Osteocyte (in vitro differentiated cells): ENCODE measurements around the gene PLEKHA6. TPM values are rescaled to one million over a fixed set of nuclear protein-coding genes. Genes with fewer than 3 reads are reported as not detected.

ENCODE experiments used
- DNase-seq: peaks from one replicate; pipeline ENCODE4 v3.0.0; 2021; ENCODE audit warnings: mixed read lengths; ENCODE audit not compliant: unreplicated experiment; ENCODE audit errors: extremely low spot score
- H3K27ac Mint-ChIP-seq: one replicate; pipeline ENCODE4 v1.8.0; 2021; ENCODE audit warnings: mild to moderate bottlenecking, mixed read lengths; ENCODE audit not compliant: unreplicated experiment
- H3K27me3 Mint-ChIP-seq: one replicate; pipeline ENCODE4 v1.8.0; 2021; ENCODE audit warnings: mixed read lengths; ENCODE audit not compliant: unreplicated experiment
- H3K36me3 Mint-ChIP-seq: one replicate; pipeline ENCODE4 v1.8.0; 2021; ENCODE audit warnings: mixed read lengths; ENCODE audit not compliant: unreplicated experiment
- H3K4me1 Mint-ChIP-seq: one replicate; pipeline ENCODE4 v1.8.0; 2021; ENCODE audit warnings: mixed read lengths; ENCODE audit not compliant: unreplicated experiment
- H3K4me3 Mint-ChIP-seq: one replicate; pipeline ENCODE4 v1.8.0; 2021; ENCODE audit warnings: mild to moderate bottlenecking, moderate library complexity, mixed read lengths; ENCODE audit not compliant: unreplicated experiment
- H3K9me3 Mint-ChIP-seq: one replicate; pipeline ENCODE4 v1.8.0; 2021; ENCODE audit warnings: mixed read lengths; ENCODE audit not compliant: unreplicated experiment
- total RNA-seq: library from RNA; stranded (reverse); gene quantifications from 2 replicates; pipeline ENCODE4 v1.2.1, GENCODE V29; 2021
- TF ChIP-seq, protein P1 (sequence below): fragments of 200-600 bp; sonication (generic); IDR thresholded peaks from 2 replicates; pipeline ENCODE4 v1.5.0; 2021; ENCODE audit warnings: antibody characterized with exemption, mild to moderate bottlenecking, moderate library complexity

The PLEKHA6 gene
- total RNA-seq, 1 donor from 2014 or later, result 0.24 TPM

DNA sequence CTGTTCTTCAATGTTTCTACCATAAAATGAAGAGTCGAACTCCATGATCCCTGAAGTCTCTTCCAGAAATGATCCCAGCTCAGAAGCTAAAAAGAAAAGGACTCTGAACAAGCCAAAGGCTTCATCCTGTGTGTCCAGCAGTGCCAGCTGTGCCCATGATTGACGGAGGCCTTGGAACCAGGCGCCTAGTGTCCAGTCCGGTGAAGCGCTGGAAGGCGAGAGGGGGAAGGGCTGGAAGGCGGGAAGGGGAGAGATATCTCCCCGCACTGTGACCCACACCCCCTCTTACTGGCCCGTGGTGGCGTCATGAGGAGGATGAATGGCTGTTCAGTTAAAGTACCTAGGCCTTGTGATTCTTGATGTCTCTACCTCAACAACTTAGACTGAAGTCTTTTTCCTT lies 10.4 kb upstream of the PLEKHA6 start:
- Mint-ChIP-seq H3K4me3 (no peak overlapping the region), H3K4me1 (no peaks in the 10 kb centered on the region), H3K27ac (no peak overlapping the region), H3K36me3 (no peaks in the 10 kb centered on the region), H3K27me3 (peaks cover 58% of the 10 kb centered on the region), H3K9me3 (no peaks in the 10 kb centered on the region)
- DNase-seq, result no peak
- TF ChIP-seq, protein P1, sequence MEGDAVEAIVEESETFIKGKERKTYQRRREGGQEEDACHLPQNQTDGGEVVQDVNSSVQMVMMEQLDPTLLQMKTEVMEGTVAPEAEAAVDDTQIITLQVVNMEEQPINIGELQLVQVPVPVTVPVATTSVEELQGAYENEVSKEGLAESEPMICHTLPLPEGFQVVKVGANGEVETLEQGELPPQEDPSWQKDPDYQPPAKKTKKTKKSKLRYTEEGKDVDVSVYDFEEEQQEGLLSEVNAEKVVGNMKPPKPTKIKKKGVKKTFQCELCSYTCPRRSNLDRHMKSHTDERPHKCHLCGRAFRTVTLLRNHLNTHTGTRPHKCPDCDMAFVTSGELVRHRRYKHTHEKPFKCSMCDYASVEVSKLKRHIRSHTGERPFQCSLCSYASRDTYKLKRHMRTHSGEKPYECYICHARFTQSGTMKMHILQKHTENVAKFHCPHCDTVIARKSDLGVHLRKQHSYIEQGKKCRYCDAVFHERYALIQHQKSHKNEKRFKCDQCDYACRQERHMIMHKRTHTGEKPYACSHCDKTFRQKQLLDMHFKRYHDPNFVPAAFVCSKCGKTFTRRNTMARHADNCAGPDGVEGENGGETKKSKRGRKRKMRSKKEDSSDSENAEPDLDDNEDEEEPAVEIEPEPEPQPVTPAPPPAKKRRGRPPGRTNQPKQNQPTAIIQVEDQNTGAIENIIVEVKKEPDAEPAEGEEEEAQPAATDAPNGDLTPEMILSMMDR, result no peak

DNA sequence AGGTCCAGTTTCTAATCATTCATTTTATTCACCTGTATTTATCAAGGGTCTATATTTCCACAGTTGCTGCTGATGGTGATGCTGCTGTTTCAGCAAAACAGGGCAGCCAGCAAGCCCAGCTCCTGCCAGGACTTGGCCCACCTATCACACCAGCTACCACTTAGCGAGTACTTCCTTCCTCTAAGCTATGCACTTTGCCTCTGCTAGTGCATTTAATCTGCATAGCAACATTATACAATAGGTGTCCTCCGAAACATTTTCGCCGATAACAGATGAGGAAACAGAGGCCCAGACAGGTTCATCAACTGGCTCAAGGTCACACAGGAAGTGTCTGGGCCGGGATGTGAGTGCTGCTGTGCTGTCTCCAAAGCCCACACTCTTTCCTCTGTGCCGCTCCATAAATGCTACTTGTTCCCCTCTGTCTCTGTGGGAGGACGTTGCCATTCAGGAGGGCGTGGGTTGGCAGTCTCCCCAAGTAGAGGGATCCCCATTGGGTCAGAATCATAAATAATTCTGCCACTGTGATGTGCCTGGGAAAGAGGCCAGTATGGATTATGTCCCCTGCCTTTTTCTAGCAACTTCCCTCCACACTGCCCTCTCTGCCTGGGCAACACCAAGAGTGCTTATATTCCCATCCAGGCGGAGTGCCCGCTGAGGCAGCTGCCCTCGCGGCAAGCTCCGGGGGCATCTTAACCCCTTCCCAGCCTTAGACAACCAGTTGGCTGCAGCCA lies 9.4 kb upstream of the PLEKHA6 start:
- Mint-ChIP-seq H3K27ac (no peak overlapping the region), H3K9me3 (no peaks in the 10 kb centered on the region), H3K27me3 (peaks cover 65% of the 10 kb centered on the region), H3K36me3 (no peaks in the 10 kb centered on the region), H3K4me1 (no peaks in the 10 kb centered on the region), H3K4me3 (no peak overlapping the region)
- TF ChIP-seq, protein P1, result no peak
- DNase-seq, result no peak

DNA sequence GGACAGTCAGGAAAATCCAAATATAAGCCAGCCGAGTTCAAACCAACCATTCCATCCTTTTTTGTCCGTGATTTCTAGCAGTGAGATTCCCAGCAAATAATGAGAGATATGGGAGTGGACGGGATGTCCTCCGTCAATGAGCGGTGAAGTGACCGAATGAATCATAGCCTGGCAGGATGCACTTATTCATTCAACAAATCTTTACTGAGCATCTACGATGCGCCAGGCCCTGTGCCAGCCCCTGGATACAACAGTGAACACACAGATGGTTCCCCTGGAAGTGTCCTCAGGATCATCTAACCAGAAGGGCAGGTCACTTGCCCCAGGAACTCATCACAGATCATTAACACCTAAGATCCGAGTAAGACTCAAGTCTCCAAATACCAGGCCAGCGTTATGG lies 8.2 kb upstream of the PLEKHA6 start:
- H3K27me3 Mint-ChIP-seq, result peaks cover 65% of the 10 kb centered on the region
- no peak overlapping the region for H3K4me3 Mint-ChIP-seq
- no peak for DNase-seq
- H3K9me3 Mint-ChIP-seq, result no peaks in the 10 kb centered on the region
- no peak overlapping the region for H3K27ac Mint-ChIP-seq
- H3K36me3 Mint-ChIP-seq, result no peaks in the 10 kb centered on the region
- H3K4me1 Mint-ChIP-seq, result peaks cover 5% of the 10 kb centered on the region
- TF ChIP-seq, protein P1, result no peak

DNA sequence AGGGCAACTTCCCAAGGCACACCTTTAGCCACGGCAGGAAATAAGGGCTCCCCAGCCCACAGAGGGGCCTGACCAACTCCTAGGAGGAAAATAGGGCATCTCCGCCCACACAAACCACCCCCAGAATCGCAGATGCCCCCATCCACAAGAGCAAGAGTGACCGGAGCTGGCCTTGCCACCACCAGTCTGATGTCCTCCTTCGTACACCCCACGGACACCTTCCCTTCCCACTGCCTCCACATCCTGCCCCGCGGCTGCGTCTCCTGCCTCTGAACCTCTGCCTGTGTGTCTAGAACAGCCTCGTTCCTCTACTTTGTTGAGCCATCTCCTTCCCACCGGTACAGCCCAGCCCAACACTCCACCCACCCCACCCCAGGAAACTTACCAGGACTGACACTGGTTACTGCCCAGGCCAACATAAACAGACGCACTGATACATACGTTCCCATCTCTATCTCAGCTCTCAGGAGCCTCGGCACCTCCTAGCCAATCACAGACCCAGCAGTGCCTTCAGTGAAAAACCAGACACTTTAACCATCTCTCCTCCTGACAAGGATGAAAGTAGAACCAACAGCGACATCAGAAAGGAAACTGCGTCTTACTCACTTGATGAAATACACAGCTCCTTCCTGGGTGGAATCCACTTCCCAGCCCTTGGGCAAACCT lies 7.6 kb upstream of the PLEKHA6 start:
- no peaks in the 10 kb centered on the region for H3K9me3 Mint-ChIP-seq
- peaks cover 5% of the 10 kb centered on the region for H3K4me1 Mint-ChIP-seq
- no peaks in the 10 kb centered on the region for H3K36me3 Mint-ChIP-seq
- DNase-seq, result no peak
- no peak overlapping the region for H3K4me3 Mint-ChIP-seq
- H3K27ac Mint-ChIP-seq, result no peak overlapping the region
- TF ChIP-seq, protein P1, result no peak
- peaks cover 62% of the 10 kb centered on the region for H3K27me3 Mint-ChIP-seq

DNA sequence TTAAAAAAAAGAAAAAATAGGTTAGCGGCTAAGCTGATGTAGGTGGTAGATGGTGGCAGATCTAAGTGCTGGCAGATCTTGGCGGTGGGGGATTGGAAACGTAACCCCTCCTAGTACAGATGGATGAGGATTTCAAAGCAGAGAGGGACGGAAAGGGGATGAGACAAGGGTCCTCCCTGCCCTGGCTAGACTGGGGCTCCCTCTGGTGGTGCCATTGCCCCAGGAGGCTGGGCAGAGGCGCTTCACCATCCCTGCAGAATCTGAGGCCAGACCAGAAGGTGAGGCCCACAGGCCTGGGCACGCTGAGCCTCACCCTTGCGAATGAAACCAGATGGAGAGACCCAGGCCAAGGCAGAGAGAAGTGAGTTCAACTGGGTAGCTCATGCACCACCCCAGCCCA lies 7.0 kb upstream of the PLEKHA6 start:
- H3K27me3 Mint-ChIP-seq, result peaks cover 59% of the 10 kb centered on the region
- H3K4me3 Mint-ChIP-seq, result no peak overlapping the region
- TF ChIP-seq, protein P1, result peak; percentile 50
- no peak for DNase-seq
- H3K36me3 Mint-ChIP-seq, result no peaks in the 10 kb centered on the region
- no peak overlapping the region for H3K27ac Mint-ChIP-seq
- H3K9me3 Mint-ChIP-seq, result no peaks in the 10 kb centered on the region
- peaks cover 5% of the 10 kb centered on the region for H3K4me1 Mint-ChIP-seq
